ENCODE measurements around the gene STYX.

GRCh38 chr14:52724360-52724644, 5.7 kb upstream of the STYX start:
- TF ChIP-seq, protein P1, sequence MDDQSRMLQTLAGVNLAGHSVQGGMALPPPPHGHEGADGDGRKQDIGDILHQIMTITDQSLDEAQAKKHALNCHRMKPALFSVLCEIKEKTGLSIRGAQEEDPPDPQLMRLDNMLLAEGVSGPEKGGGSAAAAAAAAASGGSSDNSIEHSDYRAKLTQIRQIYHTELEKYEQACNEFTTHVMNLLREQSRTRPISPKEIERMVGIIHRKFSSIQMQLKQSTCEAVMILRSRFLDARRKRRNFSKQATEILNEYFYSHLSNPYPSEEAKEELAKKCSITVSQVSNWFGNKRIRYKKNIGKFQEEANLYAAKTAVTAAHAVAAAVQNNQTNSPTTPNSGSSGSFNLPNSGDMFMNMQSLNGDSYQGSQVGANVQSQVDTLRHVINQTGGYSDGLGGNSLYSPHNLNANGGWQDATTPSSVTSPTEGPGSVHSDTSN (IDR thresholded peaks at IDR 0.05; ENCODE audit: insufficient replicate concordance, low read depth, low read length), result no peak
- TF ChIP-seq BCLAF1 (IDR thresholded peaks at IDR 0.05) (no peak), ETV6 (conservative IDR thresholded peaks at IDR 0.05 in 1 of 2, IDR thresholded peaks at IDR 0.05 in 1 of 2; ENCODE audit: borderline replicate concordance in 1 of 2, low read depth in 1 of 2) (no peak), SP1 (IDR thresholded peaks at IDR 0.05; ENCODE audit: low read depth, low read length) (no peak), BHLHE40 (IDR thresholded peaks at IDR 0.05; ENCODE audit: borderline replicate concordance in 1 of 2, low read depth in 2 of 2, low read length in 1 of 2) (no peak), TBL1XR1 (IDR thresholded peaks at IDR 0.05; ENCODE audit: low read depth, low read length) (no peak), ZNF24 (IDR thresholded peaks at IDR 0.05) (no peak)
- TF ChIP-seq, protein P2, sequence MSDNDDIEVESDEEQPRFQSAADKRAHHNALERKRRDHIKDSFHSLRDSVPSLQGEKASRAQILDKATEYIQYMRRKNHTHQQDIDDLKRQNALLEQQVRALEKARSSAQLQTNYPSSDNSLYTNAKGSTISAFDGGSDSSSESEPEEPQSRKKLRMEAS (IDR thresholded peaks at IDR 0.05; ENCODE audit: low read depth, low read length), result no peak
- TF ChIP-seq, protein P3, sequence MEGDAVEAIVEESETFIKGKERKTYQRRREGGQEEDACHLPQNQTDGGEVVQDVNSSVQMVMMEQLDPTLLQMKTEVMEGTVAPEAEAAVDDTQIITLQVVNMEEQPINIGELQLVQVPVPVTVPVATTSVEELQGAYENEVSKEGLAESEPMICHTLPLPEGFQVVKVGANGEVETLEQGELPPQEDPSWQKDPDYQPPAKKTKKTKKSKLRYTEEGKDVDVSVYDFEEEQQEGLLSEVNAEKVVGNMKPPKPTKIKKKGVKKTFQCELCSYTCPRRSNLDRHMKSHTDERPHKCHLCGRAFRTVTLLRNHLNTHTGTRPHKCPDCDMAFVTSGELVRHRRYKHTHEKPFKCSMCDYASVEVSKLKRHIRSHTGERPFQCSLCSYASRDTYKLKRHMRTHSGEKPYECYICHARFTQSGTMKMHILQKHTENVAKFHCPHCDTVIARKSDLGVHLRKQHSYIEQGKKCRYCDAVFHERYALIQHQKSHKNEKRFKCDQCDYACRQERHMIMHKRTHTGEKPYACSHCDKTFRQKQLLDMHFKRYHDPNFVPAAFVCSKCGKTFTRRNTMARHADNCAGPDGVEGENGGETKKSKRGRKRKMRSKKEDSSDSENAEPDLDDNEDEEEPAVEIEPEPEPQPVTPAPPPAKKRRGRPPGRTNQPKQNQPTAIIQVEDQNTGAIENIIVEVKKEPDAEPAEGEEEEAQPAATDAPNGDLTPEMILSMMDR (IDR thresholded peaks at IDR 0.05 in 2 of 3, conservative IDR thresholded peaks at IDR 0.05 in 1 of 3; ENCODE audit: control insufficient read depth in 2 of 3, extremely low read depth in 1 of 3, insufficient read depth in 1 of 3, low read depth in 3 of 3, low read length in 3 of 3), result no peak

Data from GM12878 (cell line).